Frontal cortex (tissue), 4 donors: ENCODE results near the gene NAA16. TPM values are rescaled to one million over a fixed set of nuclear protein-coding genes. Genes with fewer than 3 reads are reported as not detected.
"Not testable (repeated sequence)": the region's sequence is repeated elsewhere in the genome, so short reads cannot be mapped to it uniquely, and the experiment has no call there.

Source experiments
- DNase-seq, 2 donors: peaks; one replicate each; pipeline ENCODE4 v3.0.0; 2012; ENCODE audit warnings: low spot score in 2 of 2
- FAIRE-seq: peaks from 2 replicates; lab custom pipeline; 2012; peaks lifted over from hg19 to GRCh38; lab: Jason Lieb, UNC
- total RNA-seq: library from RNA; depleted of rRNA; stranded (reverse); fragments of >200 nt; gene quantifications from one replicate; pipeline ENCODE4 v1.2.3, GENCODE V29; 2014
- donor health status: control.
- donor health status: control.
- donor health status: control.

NAA16 gene
- total RNA-seq, 1 donor from 2014 or later = 61.1 TPM

- DNase-seq (no peak), FAIRE-seq (no peak)
These were observed 91.8 kb downstream of the NAA16 start for GRCh38 chr13:41402691-41403511.

GRCh38 chr13:41403983-41404382 is 92.9 kb downstream of the NAA16 start:
- DNase-seq = no peak
- no peak for FAIRE-seq

GRCh38 chr13:41405367-41405766 is 94.3 kb downstream of the NAA16 start:
- DNase-seq = no peak
- no peak for FAIRE-seq

GRCh38 chr13:41407380-41407779 is 96.3 kb downstream of the NAA16 start:
- DNase-seq = no peak

GRCh38 chr13:41408121-41408520 is 97.1 kb downstream of the NAA16 start:
- DNase-seq (no peak), FAIRE-seq (no peak)

More at GRCh38 chr13:41407380-41407779, 96.3 kb downstream of the NAA16 start:
- no peak for FAIRE-seq

- DNase-seq (no peak), FAIRE-seq (no peak)
These were observed 97.7 kb downstream of the NAA16 start for GRCh38 chr13:41408746-41409145.

- FAIRE-seq = no peak
- DNase-seq = no peak
These were observed 98.5 kb downstream of the NAA16 start for GRCh38 chr13:41409611-41410010.

GRCh38 chr13:41411060-41411459 is 100.0 kb downstream of the NAA16 start:
- FAIRE-seq (no peak), DNase-seq (no peak)

GRCh38 chr13:41411522-41411921 is 100.5 kb downstream of the NAA16 start:
- DNase-seq (peak; percentile 23 to 26), FAIRE-seq (no peak)

GRCh38 chr13:41413872-41414271 is 102.8 kb downstream of the NAA16 start:
- DNase-seq (no peak), FAIRE-seq (no peak)

- DNase-seq (no peak), FAIRE-seq (no peak)
These were observed 105.2 kb downstream of the NAA16 start for GRCh38 chr13:41416276-41416675.

- DNase-seq (no peak), FAIRE-seq (no peak)
These were observed 107.0 kb downstream of the NAA16 start for GRCh38 chr13:41418027-41418426.

- FAIRE-seq (no peak), DNase-seq (no peak)
These were observed 107.7 kb downstream of the NAA16 start for GRCh38 chr13:41418731-41419130.

- DNase-seq = no peak
- FAIRE-seq = no peak
These were observed 108.1 kb downstream of the NAA16 start for GRCh38 chr13:41419206-41419605.

GRCh38 chr13:41420146-41420545 is 109.1 kb downstream of the NAA16 start:
- DNase-seq = no peak
- no peak for FAIRE-seq

GRCh38 chr13:41421330-41421729 is 110.3 kb downstream of the NAA16 start:
- not testable (repeated sequence) for DNase-seq, FAIRE-seq

GRCh38 chr13:41421983-41422382 is 110.9 kb downstream of the NAA16 start:
- FAIRE-seq, DNase-seq: not testable (repeated sequence)

GRCh38 chr13:41423259-41423658 is 112.2 kb downstream of the NAA16 start:
- FAIRE-seq, DNase-seq: not testable (repeated sequence)

- peak; percentile 78 for FAIRE-seq
- DNase-seq = not testable (repeated sequence)
These were observed 113.6 kb downstream of the NAA16 start for GRCh38 chr13:41424675-41425074.

- DNase-seq = no peak
- FAIRE-seq = no peak
These were observed 115.0 kb downstream of the NAA16 start for GRCh38 chr13:41426047-41426446.
